ENCODE data around the gene APOBEC3F.
"Not testable (repeated sequence)": the region's sequence is repeated elsewhere in the genome, so short reads cannot be mapped to it uniquely, and the experiment has no call there.

APOBEC3F gene

GRCh38 chr22:39028281-39028680 is 12.4 kb upstream of the APOBEC3F start:
- DNase-seq: no peak

DNA sequence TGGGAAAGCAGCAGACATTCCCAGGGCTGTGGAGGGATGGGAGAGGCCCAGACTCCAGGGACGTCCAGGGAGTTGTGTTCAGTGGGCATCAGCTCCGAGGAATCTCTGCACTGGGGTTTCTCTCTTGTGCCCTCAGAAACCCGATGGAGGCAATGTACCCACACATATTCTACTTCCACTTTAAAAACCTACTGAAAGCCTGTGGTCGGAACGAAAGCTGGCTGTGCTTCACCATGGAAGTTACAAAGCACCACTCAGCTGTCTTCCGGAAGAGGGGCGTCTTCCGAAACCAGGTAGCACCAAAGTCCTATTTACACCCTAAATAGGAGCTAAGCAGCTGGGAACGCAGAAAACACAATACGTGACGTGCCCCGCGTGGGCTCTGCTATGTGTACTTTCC is 11.4 kb upstream of the APOBEC3F start:
- no peak for DNase-seq

GRCh38 chr22:39030705-39031104 is 10.0 kb upstream of the APOBEC3F start:
- no peak for DNase-seq

DNA sequence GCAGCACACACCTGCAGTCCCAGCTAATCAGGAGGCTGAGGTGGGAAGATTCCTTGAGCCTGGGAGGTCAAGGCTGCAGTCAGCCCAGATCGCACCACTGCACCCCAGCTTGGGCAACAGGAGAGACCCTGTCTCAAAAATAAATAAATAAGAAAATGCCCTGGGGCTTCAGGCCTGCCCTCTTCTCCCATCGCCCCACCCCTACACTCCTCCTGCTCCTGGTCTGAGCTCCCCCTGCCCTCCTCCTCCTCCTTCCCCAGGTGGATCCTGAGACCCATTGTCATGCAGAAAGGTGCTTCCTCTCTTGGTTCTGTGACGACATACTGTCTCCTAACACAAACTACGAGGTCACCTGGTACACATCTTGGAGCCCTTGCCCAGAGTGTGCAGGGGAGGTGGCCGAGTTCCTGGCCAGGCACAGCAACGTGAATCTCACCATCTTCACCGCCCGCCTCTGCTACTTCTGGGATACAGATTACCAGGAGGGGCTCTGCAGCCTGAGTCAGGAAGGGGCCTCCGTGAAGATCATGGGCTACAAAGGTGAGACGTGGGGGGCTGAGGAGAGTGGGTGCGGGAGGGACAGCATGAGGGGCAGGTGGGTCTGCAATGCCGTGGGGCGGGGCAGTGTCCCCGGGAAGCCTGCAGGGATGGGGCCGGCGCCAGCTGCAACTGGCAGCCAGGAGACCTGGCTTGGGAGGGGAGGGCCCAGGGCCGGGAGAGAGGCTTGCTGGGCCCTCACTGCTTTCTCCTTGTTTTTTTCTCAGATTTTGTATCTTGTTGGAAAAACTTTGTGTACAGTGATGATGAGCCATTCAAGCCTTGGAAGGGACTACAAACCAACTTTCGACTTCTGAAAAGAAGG is 9.0 kb upstream of the APOBEC3F start:
- DNase-seq: not testable (repeated sequence)

DNA sequence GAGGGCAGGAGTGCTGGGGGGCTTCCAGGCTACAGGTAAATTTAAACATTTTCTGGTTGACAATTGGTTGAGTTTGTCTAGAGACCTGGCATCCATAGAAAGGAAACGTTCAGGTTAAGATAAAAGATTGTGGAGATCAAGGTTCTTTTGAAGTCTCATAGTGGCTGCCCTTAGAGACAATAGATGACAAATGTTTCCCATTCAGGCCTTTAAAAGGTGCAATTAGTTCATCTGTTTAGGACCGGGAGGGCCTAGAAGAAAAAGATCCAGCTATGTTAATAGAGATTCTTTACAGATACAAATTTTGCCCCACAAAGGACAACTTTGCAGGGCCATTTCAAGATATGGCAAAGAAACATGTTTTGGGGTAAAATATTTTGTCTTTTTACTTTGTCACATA is 3.6 kb upstream of the APOBEC3F start:
- DNase-seq: not testable (repeated sequence)

DNA sequence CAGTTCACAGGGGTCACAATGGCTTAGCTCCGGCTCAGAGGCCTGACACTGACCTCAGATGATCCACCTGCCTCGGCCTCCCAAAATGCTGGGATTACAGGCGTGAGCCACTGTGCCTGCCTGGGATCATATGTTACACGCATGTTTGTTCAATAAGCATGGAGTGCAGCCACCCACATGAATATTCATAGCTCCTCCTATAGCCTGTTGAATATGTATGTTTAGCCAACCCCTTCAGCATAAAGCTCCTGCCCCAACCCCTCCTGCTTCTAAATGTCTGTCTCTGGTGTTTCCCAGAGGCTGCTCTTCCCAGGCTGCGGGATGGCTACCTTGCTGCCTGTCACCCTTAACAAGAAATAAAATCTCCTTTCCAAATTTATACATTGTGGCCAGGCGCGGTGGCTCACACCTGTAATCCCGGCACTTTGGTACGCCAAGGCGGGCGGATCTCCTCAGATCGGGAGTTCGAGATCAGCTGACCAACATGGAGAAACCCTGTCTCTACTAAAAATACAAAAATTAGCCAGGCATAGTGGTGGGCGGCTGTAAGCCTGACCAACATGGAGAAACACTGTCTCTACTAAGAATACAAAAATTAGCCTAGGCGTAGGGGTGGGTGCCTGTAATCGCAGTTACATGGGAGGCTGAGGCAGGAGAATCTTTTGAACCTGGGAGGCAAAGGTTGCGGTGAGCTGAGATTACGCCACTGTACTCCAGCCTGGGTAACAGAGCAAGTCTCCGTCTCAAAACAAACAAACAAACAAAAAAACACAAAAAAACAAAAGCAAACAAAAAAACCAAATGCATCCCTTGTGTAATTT is 1.1 kb upstream of the APOBEC3F start:
- DNase-seq: no peak

DNA sequence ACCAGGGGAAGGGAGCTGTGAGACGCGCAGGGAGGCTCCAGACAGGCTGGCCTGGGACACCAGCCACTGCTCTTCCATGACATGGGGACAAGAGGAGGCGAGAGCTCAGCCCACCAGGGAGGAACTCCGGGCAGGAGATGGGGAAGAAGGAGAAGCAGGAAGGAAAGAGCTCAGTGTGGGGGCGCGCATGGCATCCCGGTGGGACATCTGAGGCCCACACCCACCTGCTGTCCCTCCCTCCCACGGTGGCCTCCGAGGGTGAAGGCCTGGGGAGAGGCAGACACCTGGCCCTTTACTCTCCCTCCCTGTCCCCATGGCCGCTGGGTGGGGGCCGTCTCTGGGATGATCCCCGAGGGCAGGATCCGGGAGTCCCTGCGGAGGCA is 518 bp upstream of the APOBEC3F start:
- not testable (repeated sequence) for DNase-seq

DNA sequence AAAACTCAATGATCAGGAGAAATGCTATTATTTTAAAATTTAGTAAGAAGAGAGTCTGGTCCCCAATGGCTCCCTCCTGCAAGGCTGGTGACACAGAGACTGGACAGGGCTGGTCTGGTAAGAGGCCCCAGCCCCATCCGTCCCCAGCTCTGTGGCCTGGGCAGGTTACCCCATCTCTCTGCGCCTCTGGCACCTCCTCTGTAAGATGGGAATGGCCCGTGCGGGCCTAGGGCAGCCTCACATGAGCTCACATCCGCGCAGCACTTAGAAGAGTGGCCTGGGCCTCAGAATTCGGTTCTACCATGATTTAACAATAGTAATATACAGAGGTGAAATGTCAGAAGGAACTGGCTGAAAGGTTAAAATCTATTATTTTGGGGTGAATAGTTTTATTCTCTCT is 1.2 kb downstream of the APOBEC3F start:
- DNase-seq: no peak

DNA sequence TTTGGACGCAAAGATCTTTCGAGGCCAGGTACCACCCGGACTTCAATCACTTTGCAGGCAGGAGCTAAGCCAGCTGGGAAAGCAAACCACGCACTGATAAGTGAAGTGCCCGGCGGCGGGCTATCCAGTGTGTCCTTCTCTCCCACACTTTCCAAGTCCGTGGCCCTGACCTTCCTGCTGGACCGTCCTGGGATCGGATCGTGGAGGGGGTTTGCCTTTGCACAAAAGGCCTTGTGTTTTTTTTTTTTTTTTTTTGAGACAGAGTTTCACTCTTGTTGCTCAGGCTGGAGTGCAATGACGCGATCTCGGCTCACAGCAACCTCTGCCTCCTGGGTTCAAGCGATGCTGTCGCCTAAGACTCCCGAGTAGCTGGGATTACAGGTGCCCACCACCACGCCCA is 2.4 kb downstream of the APOBEC3F start:
- not testable (repeated sequence) for DNase-seq

DNA sequence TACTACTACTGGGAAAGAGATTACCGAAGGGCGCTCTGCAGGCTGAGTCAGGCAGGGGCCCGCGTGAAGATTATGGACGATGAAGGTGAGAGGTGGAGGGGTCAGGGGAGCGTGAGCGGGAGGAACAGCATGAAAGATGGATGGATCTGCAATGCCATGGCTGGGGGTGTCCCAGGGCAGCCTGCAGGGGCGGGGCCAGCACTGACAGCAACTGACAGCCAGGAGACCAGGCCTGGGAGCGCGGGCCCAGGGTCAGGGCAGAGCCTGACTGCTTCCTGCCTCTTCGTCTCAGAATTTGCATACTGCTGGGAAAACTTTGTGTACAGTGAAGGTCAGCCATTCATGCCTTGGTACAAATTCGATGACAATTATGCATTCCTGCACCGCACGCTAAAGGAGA is 4.5 kb downstream of the APOBEC3F start:
- not testable (repeated sequence) for DNase-seq

DNA sequence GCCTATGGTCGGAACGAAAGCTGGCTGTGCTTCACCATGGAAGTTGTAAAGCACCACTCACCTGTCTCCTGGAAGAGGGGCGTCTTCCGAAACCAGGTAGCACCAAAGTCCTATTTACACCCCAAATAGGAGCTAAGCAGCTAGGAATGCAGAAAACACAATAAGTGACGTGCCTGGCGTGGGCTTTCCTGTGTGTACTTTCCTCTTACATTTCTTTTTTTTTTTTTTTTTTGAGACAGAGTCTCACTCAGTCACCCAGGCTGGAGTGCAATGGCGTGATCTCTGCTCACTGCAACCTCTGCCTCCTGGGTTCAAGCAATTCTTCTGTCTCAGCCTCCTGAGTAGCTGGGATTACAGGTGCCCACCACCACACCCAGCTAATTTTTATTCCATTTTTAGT is 8.8 kb downstream of the APOBEC3F start:
- DNase-seq: not testable (repeated sequence)

DNA sequence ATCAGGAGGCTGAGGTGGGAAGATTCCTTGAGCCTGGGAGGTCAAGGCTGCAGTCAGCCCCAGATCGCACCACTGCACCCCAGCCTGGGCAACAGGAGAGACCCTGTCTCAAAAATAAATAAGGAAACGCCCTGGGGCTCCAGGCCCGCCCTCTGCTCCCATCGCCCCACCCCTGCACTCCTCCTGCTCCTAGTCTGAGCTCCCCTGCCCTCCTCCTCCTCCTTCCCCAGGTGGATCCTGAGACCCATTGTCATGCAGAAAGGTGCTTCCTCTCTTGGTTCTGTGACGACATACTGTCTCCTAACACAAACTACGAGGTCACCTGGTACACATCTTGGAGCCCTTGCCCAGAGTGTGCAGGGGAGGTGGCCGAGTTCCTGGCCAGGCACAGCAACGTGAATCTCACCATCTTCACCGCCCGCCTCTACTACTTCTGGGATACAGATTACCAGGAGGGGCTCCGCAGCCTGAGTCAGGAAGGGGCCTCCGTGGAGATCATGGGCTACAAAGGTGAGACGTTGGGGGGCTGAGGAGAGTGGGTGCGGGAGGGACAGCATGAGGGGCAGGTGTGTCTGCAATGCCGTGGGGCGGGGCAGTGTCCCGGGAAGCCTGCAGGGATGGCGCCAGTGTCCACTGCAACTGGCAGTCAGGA is 11.3 kb downstream of the APOBEC3F start:
- DNase-seq: not testable (repeated sequence)

- DNase-seq: no peak
Observed at GRCh38 chr22:39055658-39056057, 15.0 kb downstream of the APOBEC3F start.

- not testable (repeated sequence) for DNase-seq
Observed at GRCh38 chr22:39061290-39061689, 20.6 kb downstream of the APOBEC3F start.

DNA sequence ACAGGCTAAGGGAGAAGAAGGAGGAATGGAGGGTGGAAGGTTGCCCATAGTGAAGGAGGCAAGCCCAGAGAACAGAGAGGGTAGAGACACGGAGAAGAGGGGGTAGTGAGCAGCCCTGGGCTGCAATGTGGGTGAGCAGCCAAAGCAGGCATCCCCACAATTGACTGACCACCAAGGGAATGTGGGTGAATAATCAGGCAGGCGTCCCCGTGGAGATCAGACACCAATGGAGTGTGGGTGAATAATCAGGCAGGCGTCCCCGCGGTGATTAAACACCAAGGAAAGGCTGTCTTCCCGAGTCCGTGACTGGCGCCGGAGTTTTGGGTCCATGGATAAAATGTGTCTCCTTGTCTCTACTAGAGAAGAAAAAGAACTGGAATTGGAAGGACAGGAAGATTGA is 21.3 kb downstream of the APOBEC3F start:
- DNase-seq: not testable (repeated sequence)

- DNase-seq: not testable (repeated sequence)
Observed at GRCh38 chr22:39063904-39064303, 23.2 kb downstream of the APOBEC3F start.

DNA sequence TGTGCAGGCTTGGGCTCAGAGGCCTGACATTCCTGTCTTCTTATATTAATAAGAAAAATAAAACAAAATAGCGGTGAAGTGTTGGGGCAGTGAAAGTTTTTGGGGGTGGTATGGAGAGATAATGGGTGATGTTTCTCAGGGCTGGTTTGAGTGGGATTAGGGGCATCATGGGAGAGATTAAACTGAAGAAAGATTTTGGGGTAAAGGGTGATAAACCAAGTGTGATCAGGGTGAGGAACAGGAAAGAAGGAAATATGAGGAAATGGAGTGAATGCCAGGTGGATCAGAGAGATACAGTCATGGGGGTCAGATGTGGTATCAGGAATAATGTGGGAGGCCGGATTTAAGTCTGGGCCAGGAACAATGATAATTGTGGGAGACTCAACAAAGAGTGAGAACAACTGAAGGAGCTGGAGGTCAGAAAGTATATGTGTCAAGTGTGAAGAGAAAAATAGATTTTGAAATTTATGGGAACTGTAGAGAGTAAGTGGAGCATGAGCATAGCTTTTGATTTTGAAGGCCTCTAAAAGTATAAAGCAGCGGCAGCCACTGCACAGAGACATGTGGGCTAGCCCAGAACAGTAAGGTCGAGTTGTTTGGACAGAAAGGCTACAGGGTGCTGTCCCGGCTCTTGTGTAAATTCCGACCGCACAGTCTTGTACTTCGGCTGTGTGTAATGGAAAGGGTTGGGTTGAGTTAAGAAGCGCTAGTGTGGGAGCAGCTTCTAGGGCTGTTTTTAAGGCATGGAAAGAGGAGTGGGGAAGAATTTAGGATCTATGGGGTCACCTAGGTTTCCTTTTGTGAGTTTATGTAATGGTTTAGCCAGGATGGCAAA is 26.0 kb downstream of the APOBEC3F start:
- not testable (repeated sequence) for DNase-seq

- DNase-seq: no peak
Observed at GRCh38 chr22:39068033-39068785, 27.5 kb downstream of the APOBEC3F start.

DNA sequence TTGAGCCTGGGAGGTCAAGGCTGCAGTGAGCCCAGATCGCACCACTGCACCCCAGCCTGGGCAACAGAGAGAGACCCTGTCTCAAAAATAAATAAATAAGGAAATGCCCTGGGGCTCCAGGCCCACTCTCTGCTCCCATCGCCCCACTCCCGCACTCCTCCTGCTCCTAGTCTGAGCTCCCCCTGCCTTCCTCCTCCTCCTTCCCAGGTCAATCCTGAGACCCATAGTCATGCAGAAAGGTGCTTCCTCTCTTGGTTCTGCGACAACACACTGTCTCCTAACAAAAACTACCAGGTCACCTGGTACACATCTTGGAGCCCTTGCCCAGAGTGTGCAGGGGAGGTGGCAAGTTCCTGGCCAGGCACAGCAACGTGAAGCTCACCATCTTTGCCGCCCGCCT is 29.5 kb downstream of the APOBEC3F start:
- no peak for DNase-seq

- not testable (repeated sequence) for DNase-seq
Observed at GRCh38 chr22:39072581-39072981, 31.9 kb downstream of the APOBEC3F start.

DNA sequence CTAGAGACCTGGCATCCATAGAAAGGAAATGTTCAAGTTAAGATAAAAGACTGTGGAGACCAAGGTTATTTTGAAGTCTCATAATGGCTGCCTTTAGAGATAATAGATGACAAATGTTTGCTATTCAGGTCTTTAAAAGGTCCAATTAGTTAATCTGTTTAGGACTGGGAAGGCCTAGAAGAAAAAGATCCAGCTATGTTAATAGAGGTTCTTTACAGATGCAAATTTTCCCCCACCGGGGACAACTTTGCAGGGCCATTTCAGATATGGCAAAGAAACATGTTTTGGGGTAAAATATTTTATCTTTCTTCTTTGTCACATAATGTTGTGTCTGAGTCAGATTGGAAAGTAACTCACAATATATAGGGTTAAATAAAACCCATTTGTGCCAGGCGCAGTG is 33.3 kb downstream of the APOBEC3F start:
- DNase-seq: no peak

Data from activated effector memory CD4-positive, alpha-beta T cell treated with anti-CD3 and anti-CD28 coated beads, Interleukin-2, amount 50 U/mL, for 16 hours (primary cell).